ENCODE results near the gene PEA15.

The PEA15 gene

DNA sequence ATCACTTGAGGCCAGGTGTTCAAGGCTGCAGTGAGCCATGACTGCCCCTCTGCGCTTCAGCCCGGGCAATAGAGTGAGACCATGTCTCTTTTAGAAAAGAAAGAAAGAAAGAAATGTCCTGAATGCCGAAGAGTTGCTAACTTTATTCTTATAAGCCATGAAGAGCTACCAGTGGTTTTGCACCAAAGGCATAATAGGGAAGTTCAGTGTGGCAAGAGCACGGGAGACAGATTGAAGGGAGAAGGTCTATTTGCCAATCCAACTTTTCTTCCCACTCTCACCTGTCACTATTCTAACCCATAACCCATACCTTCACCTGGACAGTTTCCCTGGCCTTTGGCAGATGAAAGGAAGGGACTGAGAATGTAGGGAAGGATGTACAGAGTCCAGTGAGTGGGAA lies 4.4 kb upstream of the PEA15 start:
- no peak for FAIRE-seq
- DNase-seq (ENCODE audit: insufficient read length, low spot score): no peak
- TF ChIP-seq, protein P1, sequence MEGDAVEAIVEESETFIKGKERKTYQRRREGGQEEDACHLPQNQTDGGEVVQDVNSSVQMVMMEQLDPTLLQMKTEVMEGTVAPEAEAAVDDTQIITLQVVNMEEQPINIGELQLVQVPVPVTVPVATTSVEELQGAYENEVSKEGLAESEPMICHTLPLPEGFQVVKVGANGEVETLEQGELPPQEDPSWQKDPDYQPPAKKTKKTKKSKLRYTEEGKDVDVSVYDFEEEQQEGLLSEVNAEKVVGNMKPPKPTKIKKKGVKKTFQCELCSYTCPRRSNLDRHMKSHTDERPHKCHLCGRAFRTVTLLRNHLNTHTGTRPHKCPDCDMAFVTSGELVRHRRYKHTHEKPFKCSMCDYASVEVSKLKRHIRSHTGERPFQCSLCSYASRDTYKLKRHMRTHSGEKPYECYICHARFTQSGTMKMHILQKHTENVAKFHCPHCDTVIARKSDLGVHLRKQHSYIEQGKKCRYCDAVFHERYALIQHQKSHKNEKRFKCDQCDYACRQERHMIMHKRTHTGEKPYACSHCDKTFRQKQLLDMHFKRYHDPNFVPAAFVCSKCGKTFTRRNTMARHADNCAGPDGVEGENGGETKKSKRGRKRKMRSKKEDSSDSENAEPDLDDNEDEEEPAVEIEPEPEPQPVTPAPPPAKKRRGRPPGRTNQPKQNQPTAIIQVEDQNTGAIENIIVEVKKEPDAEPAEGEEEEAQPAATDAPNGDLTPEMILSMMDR (IDR thresholded peaks at IDR 0.05; ENCODE audit: insufficient read depth, missing control alignments): no peak

DNA sequence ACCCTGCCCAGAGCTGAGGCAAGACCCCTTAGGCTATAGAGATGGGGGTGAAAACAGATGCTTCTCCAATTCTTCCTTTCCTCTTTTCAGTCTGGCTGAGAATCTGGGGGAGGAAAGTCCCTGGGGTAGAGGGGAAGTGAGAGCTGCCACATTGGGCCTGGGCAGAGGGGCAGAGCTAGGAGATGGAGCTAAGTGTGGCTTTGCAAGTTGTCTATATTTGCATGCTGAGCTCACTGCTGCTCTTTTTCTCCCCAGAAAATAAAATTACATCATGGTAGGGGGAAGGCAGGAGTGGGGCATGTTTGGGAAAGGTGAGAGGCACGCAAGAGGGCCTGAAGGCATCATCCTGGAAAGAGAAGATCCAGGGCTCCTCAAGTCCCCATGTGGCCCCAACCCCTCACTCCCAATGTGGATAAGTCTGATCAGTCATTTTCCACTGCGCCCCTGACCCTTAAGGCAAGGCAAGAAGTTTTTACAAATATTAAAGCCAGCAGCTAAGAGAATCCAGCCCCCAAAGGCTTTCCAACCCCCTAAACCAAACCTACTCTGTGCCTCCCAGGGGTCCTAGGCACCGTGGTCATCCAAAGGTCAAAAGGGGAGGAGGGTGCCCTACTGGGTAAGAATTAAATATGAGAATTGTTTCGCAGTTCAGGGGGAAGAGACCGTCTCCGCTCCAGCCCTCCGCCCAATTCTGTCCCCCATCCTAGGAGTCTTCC lies 500 bp upstream of the PEA15 start:
- DNase-seq (ENCODE audit: insufficient read length, low spot score): no peak
- TF ChIP-seq, protein P1 (IDR thresholded peaks at IDR 0.05; ENCODE audit: insufficient read depth, missing control alignments): no peak
- no peak for FAIRE-seq

DNA sequence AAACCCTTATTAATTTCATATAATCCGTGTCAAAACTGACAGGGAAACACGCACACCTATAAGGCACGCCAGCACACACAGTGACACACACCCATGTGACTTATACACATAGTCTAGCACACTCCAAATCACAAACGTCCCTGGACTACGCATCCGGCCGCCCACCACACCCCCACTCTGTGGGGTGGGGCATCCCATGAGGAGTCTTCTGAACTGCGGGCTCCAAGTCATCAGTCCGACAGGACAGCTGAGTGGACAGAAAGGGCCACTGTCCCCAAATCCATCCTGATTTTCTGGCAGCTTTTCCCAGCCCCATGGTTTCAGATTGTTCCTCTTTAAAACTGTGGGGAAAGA lies 829 bp downstream of the PEA15 start:
- no peak for FAIRE-seq
- TF ChIP-seq, protein P1 (IDR thresholded peaks at IDR 0.05; ENCODE audit: insufficient read depth, missing control alignments): no peak
- DNase-seq (ENCODE audit: insufficient read length, low spot score): no peak

DNA sequence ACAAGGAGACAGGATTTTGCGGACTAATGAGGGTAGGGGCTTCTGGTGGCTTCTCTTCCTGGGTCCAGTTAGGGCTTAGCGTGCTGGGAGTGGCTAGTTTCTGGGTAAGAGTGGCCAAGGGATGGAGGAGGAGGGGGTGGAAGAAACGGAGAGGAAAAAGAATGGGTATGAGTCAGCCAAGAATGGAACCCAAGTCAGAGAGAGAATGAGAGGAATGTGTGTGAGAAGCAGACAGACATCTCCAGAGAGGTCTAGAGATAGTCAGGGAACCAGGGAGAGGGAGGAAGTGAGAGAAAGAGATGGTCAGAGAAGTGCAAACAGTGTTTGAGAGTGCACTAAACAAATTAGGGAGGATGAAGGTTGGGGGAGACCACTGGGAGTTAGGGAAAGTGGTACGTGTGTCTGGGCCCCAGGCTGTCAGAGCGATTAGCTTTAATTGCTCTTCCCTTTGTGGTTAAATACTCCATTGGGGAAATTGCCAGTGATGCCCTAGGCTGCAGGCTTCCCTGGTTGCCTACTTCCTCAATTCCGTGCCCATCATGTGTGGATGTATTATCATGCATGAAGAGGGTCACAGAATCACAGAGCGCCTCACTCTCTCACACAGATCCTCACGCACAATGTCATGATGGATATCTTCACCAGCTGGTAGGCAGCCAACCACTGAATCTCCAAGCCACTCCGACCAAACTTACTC lies 1.4 kb downstream of the PEA15 start:
- FAIRE-seq: no peak
- TF ChIP-seq, protein P1 (IDR thresholded peaks at IDR 0.05; ENCODE audit: insufficient read depth, missing control alignments): no peak
- no peak for DNase-seq (ENCODE audit: insufficient read length, low spot score)

DNA sequence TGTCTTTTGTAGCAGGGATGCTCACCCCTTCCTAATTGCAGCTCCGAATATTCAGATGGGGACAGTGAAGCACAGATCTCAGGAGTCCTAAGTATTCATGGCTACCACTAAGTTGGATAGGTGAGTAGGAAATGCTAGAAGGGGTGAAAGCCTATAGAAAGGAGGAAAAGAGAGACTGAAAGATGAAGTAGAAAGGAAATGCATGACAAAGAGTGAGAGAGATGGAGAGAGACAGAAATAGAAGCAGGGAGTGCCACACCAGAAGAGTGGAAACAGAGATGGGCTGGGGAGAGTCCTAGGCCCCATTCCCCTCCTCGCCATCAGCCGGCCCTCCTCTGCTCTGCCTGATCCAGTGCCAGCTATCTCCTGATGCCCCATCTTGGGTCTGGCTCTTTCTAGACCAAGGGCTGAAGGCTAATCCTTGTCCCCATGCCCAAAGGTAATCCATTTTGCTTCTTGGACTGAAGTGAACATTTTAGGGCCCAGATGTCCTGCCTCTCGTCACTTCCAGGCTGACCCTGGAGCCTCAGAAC lies 2.0 kb downstream of the PEA15 start:
- TF ChIP-seq, protein P1 (IDR thresholded peaks at IDR 0.05; ENCODE audit: insufficient read depth, missing control alignments): no peak
- no peak for FAIRE-seq
- no peak for DNase-seq (ENCODE audit: insufficient read length, low spot score)

DNA sequence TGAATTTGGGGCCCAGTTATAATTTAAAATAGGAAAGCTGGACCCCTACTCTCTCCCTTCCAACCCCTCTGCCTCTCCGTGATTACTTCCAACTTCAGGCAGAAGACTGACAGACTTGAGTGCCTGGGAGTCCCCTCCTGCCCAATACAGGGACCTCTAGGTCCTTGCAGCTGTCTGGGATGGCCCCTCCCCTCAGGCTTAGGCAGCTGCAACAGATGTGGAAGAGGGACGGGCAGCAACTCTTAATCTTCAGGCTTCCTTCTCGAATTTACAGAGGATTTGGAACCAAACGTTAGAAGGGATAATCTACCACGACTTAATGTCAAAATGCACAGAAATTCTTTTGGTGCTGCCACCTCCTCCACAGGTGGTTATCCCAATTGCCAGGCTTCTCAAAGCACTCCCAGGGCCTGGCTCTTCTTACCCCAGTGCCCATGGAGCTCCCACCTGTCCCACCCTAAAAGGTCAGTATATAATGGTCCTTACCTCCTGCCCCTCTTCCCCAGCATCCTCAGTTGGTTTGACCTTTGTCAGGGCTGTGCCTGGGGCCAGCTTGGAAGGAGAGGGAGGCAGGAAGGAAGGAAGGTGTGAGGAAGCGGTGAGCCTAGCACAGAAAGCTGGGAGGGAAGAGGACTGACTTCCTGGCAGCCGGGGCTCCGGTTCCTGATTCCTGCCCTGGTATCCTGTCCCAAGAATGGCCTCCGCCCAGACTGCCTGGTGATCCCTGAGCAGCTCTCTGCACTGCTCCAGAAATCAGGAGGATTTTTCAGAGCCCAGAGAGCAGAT lies 2.8 kb downstream of the PEA15 start:
- TF ChIP-seq, protein P1 (IDR thresholded peaks at IDR 0.05; ENCODE audit: insufficient read depth, missing control alignments): no peak
- no peak for DNase-seq (ENCODE audit: insufficient read length, low spot score)
- no peak for FAIRE-seq
